Ectodermal cell (in vitro differentiated cells): ENCODE measurements around the gene S100P.
"Not testable (repeated sequence)": the region's sequence is repeated elsewhere in the genome, so short reads cannot be mapped to it uniquely, and the experiment has no call there.

Experiments used
- H3K27ac ChIP-seq: 2 replicates; pipeline ENCODE4 v1.7.0; 2013; ENCODE audit warnings: mild to moderate bottlenecking, low read depth, low read length; ENCODE audit not compliant: insufficient read depth, poor library complexity, severe bottlenecking
- H3K27me3 ChIP-seq: 2 replicates; pipeline ENCODE4 v1.7.0; 2013; ENCODE audit warnings: mild to moderate bottlenecking, low read length; ENCODE audit not compliant: insufficient read depth, control insufficient read depth, poor library complexity, severe bottlenecking
- H3K36me3 ChIP-seq: one replicate; pipeline ENCODE4 v1.7.0; 2013; ENCODE audit warnings: low read length; ENCODE audit not compliant: control insufficient read depth, insufficient read depth
- H3K4me1 ChIP-seq: one replicate; pipeline ENCODE4 v1.7.0; 2013; ENCODE audit warnings: low read length; ENCODE audit not compliant: control insufficient read depth, insufficient read depth
- H3K4me3 ChIP-seq: 2 replicates; pipeline ENCODE4 v1.7.0; 2013; ENCODE audit warnings: low read depth, low read length, control low read depth; ENCODE audit not compliant: insufficient read depth
- H3K9me3 ChIP-seq: 2 replicates; pipeline ENCODE4 v1.7.0; 2013; ENCODE audit warnings: mild to moderate bottlenecking, low read length, moderate library complexity; ENCODE audit not compliant: control insufficient read depth
- WGBS, 2 experiments: methylation state at CpG; one replicate each; pipeline ENCODE4 v1.1.7; 2013; ENCODE audit warnings: missing lambda C conversion rate in 2 of 2; 5-methylcytosine and 5-hydroxymethylcytosine counted together

S100P gene

DNA sequence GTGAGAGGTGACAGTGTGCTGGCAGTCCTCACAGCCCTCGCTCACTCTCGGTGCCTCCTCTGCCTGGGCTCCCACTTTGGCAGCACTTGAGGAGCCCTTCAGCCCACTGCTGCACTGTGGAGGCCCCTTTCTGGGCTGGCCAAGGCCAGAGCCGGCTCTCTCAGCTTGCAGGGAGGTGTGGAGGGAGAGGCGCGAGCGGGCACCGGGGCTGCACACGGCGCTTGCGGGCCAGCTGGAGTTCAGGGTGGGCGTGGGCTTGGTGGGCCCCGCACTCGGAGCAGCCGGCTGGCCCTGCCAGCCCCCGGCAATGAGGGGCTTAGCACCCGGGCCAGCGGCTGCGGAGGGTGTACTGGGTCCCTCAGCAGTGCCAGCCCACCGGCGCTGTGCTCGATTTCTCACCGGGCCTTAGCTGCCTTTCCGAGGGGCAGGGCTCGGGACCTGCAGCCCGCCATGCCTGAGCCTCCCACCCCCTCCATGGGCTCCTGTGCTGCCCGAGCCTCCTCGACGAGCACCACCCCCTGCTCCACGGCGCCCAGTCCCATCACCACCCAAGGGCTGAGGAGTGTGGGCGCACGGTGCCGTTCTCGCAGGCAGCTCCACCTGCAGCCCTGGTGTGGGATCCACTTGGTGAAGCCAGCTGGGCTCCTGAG lies 21.0 kb upstream of the S100P start:
- H3K4me1 ChIP-seq = peaks cover 15% of the 10 kb centered on the region
- not testable (repeated sequence) for H3K36me3 ChIP-seq, H3K27ac ChIP-seq, H3K27me3 ChIP-seq, H3K9me3 ChIP-seq, H3K4me3 ChIP-seq
- 96 to 98% methylated on average over 34 of the region's 34 CpGs for WGBS, 2 experiments

DNA sequence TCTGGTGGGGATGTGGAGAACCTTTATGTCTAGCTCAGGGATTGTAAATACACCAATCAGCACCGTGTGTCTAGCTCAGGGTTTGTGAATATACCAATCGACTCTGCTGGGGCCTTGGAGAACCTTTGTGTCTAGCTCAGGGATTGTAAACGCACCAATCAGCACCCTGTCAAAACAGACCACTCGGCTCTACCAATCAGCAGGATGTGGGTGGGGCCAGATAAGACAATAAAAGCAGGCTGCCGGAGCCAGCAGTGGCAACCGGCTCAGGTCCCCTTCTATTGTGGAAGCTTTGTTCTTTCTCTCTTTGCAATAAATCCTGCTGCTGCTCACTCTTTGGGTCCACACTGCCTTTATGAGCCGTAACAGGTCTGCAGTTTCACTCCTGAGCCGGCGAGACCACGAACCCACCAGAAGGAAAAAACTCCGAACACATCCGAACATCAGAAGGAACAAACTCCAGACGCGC lies 20.5 kb upstream of the S100P start:
- H3K27ac ChIP-seq = peak overlapping the region; percentile 36
- 76 to 86% methylated on average over 14 of the region's 14 CpGs for WGBS, 2 experiments
- H3K9me3 ChIP-seq = not testable (repeated sequence)

DNA sequence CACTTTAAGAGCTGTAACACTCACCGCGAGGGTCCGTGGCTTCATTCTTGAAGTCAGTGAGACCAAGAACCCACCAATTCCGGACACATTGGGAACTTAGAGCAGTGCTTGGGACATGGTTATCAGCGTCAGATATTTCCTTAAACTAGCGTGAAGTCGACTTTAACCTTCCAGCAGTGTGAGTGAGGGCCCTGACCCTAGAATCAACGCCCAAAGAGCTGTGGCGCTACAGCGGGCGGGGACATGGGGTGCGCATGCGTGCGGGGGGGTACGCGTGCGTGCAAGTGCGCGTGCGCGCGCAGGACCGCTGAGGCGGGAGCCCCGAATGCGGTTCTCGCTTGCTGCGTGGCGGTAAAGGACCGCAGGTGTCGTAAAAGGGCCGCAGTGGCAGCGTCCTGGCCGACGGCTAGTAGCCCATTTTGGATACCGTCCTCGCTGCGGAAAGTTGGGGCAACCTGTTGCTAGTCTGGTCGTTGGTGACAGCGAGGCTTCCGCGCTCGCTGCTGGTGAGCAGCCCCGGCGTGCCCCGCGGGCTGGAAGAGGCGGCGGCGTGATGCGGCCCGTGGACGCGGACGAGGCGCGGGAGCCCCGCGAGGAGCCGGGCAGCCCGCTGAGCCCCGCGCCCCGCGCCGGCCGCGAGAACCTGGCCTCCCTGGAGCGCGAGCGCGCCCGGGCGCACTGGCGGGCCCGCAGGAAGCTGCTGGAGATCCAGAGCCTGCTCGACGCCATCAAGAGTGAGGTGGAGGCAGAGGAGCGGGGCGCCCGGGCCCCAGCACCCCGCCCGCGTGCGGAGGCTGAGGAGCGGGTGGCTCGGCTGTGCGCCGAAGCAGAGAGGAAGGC lies 19.8 kb upstream of the S100P start:
- Histone ChIP-seq H3K4me1 (peaks cover 15% of the 10 kb centered on the region), H3K36me3 (no peaks in the 10 kb centered on the region), H3K9me3 (no peaks in the 10 kb centered on the region), H3K27me3 (no peaks in the 10 kb centered on the region), H3K4me3 (peak overlapping the region; percentile 82), H3K27ac (peak overlapping the region; percentile 36)
- 3% methylated on average over 89 of the region's 89 CpGs for WGBS, 2 experiments

More for the DNA sequence above, 20.5 kb upstream of the S100P start:
- peak overlapping the region; percentile 82 for H3K4me3 ChIP-seq
- H3K27me3 ChIP-seq, H3K36me3 ChIP-seq: not testable (repeated sequence)
- H3K4me1 ChIP-seq = peaks cover 15% of the 10 kb centered on the region

DNA sequence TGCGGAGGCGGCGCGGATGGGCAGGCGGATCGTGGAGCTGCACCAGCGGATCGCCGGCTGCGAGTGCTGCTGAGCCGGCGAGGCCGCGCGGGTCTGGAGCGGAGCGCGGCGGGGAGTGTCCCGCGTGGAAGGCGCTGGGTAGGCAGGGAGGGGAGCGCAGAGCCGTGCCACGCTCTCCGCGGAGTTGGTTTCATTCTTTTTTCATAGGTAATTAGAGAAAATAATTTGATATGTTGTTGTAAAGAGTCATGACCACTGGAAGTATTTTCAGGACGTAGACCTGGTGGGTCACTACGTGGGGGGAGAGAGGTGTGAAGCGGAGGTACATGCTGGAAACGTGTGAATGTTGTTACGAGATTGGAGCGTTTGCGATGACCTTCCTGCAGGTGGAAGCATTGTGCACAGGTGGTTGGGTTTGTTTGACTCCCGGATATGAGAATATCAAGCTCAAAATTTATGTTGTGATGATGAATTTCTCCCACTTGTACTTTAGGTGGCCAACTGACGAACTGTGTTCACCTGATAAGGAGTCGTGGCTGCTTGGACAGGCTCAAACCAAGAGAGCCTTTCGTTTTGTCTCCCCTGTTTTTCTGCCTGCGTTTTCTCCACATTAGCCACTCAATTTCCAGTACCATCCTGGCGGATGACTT lies 19.1 kb upstream of the S100P start:
- no peaks in the 10 kb centered on the region for H3K9me3 ChIP-seq
- no peak overlapping the region for H3K27ac ChIP-seq
- peaks cover 15% of the 10 kb centered on the region for H3K4me1 ChIP-seq
- WGBS, 2 experiments = 7 to 8% methylated on average over 40 of the region's 40 CpGs
- no peaks in the 10 kb centered on the region for H3K36me3 ChIP-seq
- H3K4me3 ChIP-seq = peak overlapping the region; percentile 82
- H3K27me3 ChIP-seq = no peaks in the 10 kb centered on the region

DNA sequence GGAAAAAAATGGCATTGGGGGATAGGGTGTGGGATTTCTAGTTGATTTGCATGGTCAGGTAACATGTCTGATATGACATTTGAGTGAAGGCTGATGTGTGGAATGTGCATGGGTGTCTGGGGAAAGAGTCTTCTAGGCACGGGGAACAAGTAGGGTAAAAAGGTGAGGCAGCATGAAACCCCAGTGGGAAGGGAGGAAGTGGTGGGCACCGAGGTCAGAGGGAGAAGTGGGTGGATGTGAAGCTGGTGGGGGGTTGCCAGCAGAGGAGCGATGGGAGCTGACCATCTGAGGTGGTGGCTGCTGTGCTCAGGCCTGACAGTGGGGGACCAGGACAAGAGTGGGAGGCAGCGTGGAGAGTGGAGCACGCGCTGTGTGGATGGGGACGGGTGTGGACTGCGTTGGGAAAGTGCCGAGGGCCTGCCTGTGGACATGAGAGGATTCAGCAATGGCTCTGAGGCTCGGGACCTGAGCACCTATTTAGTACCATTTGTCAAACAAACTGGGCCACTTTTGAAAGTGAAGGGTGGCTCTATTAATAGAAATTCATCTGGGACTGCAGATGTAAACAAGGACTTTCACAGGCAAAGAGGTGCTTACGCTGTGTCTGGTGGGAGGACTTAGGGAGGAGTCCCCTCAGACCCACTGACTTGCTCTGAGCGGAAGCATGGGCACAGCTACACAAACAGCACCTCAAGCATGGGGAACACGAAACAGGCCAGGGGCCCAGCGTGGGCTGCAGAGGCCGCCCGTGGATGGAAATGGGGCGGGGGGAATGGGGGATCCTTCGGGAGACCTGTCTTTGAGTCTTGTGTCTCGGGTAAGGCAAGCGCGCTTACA lies 16.7 kb upstream of the S100P start:
- no peak overlapping the region for H3K4me3 ChIP-seq
- no peak overlapping the region for H3K27ac ChIP-seq
- WGBS, 2 experiments = 96 to 97% methylated on average over 18 to 19 of the region's 21 CpGs
- H3K36me3 ChIP-seq = no peaks in the 10 kb centered on the region
- peaks cover 15% of the 10 kb centered on the region for H3K4me1 ChIP-seq
- H3K9me3 ChIP-seq = no peaks in the 10 kb centered on the region
- H3K27me3 ChIP-seq = no peaks in the 10 kb centered on the region

DNA sequence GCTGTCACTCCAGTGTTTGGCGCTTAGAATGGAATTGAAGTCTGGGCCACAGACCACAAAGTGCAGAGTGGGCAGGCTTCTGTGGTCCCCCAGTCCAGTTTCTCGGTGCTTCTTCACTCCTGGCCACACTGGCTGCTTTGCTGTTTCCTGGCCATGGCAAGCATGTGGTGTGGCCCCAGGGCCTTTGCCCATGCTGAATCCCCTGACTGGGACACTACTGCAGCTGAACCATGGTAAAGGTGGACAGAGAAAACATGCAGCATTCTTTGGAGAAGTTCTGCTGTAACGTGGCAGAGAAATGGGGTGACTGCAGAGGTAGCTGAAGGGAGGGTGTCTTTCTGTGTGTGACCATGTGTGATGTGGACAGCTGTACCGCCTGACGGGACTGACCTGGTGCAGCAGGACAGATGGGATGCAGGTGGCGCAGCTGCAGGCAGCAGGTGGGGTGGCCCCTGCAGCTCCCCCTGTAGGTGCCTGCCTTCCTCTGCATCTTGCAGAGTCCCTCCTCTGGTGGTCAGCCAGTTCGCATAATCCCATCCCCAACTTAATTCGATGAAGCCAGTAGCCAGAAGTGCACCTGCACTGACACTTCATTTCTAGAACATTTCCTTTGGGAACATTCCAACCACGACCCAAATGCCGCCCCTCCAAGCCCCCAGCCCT lies 13.2 kb upstream of the S100P start:
- H3K27me3 ChIP-seq = no peaks in the 10 kb centered on the region
- 86 to 88% methylated on average over 10 of the region's 10 CpGs for WGBS, 2 experiments
- H3K4me3 ChIP-seq = no peak overlapping the region
- H3K27ac ChIP-seq = no peak overlapping the region
- H3K9me3 ChIP-seq = no peaks in the 10 kb centered on the region
- peaks cover 7% of the 10 kb centered on the region for H3K4me1 ChIP-seq
- H3K36me3 ChIP-seq = no peaks in the 10 kb centered on the region

DNA sequence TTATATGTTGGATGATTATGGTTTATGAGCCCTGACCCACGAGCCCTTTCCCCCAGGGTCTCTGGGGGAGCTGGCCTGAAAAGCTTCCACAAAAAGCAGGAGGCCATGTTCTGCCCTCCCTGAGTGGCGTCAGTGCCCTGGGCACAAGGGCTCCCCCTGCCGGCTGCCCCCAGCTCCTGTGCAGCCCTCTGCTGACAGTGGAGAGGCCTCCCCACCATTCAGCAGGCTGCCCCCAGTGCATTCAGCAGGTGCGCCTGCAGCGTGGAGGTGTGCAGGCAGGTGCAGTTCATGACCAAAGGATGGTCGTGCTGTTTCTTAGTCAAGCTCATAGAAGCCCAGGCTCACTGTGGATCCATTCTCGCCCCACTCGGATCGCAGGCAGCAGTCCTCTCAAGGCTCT lies 12.5 kb upstream of the S100P start:
- Histone ChIP-seq H3K4me3 (no peak overlapping the region), H3K36me3 (no peaks in the 10 kb centered on the region), H3K27me3 (no peaks in the 10 kb centered on the region), H3K27ac (no peak overlapping the region), H3K9me3 (no peaks in the 10 kb centered on the region), H3K4me1 (peaks cover 4% of the 10 kb centered on the region)
- WGBS, 2 experiments = 93 to 94% methylated on average over 9 of the region's 9 CpGs

DNA sequence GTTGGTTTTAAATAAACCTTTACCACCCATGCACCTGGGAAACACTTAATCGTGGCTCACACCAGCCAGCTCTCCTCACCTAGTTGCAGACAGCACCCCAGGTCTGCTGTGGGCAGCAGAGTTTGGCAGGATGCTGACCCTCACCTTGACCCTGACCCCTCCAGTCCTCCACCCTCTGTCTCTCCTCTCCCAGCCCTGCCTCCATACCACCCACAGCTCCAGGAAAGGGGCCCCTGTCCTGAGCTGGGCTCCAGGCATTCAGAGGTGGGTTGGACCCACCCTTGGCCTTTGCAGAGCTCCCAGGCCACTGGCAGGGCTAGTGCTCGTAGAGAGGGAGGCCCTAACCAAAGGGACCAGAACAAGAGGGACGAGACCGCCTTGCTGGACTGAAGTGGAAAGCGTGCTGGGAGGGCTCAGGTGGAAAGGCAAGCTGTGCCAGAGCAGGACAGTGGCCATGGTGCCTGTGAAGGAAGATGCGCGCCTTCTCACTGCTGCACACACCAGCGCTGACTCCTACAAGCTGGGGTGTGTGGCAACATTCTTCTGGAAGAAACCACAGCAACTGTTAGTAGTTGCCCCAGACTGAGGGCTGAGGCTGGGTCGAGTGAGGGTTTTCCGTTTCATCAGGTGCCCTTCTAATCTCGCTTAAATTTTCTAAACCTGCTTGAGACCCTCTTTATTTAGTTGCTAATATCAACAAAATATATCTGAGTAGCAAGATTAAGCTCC lies 10.7 kb upstream of the S100P start:
- Histone ChIP-seq H3K4me1 (no peaks in the 10 kb centered on the region), H3K27me3 (no peaks in the 10 kb centered on the region), H3K4me3 (no peak overlapping the region), H3K36me3 (no peaks in the 10 kb centered on the region), H3K9me3 (no peaks in the 10 kb centered on the region), H3K27ac (no peak overlapping the region)
- 92 to 94% methylated on average over 10 to 11 of the region's 11 CpGs for WGBS, 2 experiments

DNA sequence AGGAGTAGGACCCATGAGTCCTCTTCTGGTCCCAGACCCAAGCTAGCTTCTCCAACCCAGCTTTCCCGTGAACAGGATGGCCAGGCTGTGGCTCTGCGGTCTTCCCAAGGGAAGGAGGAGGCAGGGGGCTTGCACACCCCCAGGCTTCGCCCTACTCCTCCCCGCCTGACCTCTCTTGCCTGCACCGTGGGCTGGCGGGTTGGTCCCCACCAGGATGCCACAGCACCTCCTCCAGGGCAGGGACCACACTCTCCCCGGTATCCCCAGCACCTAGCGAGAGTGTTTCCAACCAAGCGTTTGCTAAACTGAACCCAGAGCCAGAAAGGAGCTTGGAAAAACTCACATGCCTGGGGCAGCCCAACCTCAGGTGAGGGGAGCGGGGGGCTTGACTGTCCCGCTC lies 9.0 kb upstream of the S100P start:
- no peaks in the 10 kb centered on the region for H3K27me3 ChIP-seq
- no peak overlapping the region for H3K27ac ChIP-seq
- no peaks in the 10 kb centered on the region for H3K9me3 ChIP-seq
- 88 to 93% methylated on average over 11 of the region's 11 CpGs for WGBS, 2 experiments
- H3K4me3 ChIP-seq = no peak overlapping the region
- H3K4me1 ChIP-seq = peaks cover 5% of the 10 kb centered on the region
- no peaks in the 10 kb centered on the region for H3K36me3 ChIP-seq
